HUES48 (cell line): Measurements from ENCODE around the gene CCDC122.

ENCODE experiments used
- H3K27ac ChIP-seq: one replicate; pipeline ENCODE4 v1.7.0; 2013; ENCODE audit warnings: low read depth, low read length, inconsistent platforms
- H3K27me3 ChIP-seq: 2 replicates; pipeline ENCODE4 v1.6.1; 2013; ENCODE audit warnings: mild to moderate bottlenecking, low read length; ENCODE audit not compliant: control insufficient read depth, insufficient read depth
- H3K36me3 ChIP-seq: 2 replicates; pipeline ENCODE4 v1.6.1; 2013; ENCODE audit warnings: low read length; ENCODE audit not compliant: control insufficient read depth, insufficient read depth
- H3K4me1 ChIP-seq: 2 replicates; pipeline ENCODE4 v1.6.1; 2013; ENCODE audit warnings: mild to moderate bottlenecking, low read length; ENCODE audit not compliant: control insufficient read depth, insufficient read depth
- H3K4me3 ChIP-seq: 2 replicates; pipeline ENCODE4 v1.5.1; 2013; ENCODE audit warnings: mild to moderate bottlenecking, low read depth, low read length
- H3K9ac ChIP-seq: 2 replicates; pipeline ENCODE4 v1.6.1; 2013; ENCODE audit warnings: mild to moderate bottlenecking, low read depth, low read length, moderate library complexity
- H3K9me3 ChIP-seq: 2 replicates; pipeline ENCODE4 v1.6.1; 2013; ENCODE audit warnings: low read length; ENCODE audit not compliant: control insufficient read depth, insufficient read depth

CCDC122 gene

DNA sequence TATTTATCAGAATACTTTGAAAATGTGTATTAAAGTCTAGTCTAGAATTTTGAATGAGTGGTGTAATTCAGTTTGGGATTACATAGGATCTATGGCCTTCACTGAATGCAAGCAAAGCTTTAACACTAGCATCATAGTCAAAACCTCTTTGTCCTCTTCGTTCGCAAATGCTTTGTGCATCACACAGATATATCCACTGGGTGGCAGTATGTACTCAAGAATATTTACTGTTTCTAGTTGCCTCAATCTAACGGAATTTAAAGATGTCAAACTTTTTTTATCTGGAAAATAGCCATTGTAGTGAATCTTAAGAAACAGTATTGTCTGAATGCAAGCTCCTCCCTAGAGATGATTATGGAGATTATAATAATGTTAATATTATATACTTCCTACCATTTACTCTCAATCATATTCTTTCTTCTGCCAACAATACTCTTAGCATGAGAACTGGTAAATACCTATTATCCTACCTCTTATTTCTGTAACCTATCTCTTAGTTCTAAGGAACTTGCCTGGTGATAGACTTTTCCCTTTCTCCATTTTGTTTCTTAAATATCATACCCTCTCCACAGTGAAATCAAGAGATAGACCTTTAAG is 26.0 kb upstream of the CCDC122 start:
- Histone ChIP-seq H3K9ac (no peak overlapping the region), H3K27me3 (no peaks in the 10 kb centered on the region), H3K4me1 (no peaks in the 10 kb centered on the region; the same call in 1 of the 2 replicates), H3K9me3 (no peaks in the 10 kb centered on the region), H3K36me3 (no peaks in the 10 kb centered on the region), H3K27ac (no peak overlapping the region), H3K4me3 (no peak overlapping the region)

DNA sequence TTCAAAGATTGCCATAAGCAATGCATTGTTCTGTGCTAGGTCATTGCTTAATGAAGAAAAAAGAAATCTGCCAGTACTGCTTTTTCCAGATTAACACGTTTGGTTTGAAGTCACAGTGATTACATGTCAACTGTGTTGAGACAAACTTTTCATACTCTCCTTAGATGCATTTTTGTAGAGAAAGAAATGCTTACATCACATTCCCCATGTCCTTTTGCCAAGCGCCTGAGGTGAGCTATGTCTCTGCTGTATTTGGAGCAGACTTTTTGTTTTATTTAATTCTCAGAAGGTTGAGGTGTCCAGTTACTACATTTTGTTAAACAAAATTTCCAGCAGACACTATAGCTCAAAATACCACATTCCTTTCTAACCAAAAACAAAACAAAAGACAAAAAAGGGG is 16.4 kb upstream of the CCDC122 start:
- H3K4me3 ChIP-seq: no peak overlapping the region
- H3K9me3 ChIP-seq: no peaks in the 10 kb centered on the region
- H3K4me1 ChIP-seq: no peaks in the 10 kb centered on the region
- H3K36me3 ChIP-seq: no peaks in the 10 kb centered on the region
- no peak overlapping the region for H3K9ac ChIP-seq
- H3K27me3 ChIP-seq: no peaks in the 10 kb centered on the region
- no peak overlapping the region for H3K27ac ChIP-seq

DNA sequence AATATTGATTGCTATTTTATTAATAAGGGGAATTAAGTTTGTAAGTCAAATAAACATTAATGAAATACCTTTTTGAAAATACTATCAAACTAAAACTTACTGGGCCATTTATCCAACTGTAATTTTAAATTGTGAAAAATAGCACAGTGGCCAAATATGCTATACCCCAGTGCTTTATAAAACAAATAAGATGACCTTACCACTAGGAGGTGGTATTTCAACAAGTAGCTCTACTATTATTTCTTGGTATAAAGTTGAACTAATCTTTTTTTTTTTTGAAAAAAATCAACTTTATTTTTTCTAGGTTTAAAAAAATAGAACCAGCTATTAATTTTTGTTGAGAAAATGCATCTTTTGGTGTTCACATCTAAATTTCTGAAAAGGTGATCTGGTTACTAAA is 14.9 kb upstream of the CCDC122 start:
- Histone ChIP-seq H3K27ac (no peak overlapping the region), H3K27me3 (no peaks in the 10 kb centered on the region), H3K9me3 (no peaks in the 10 kb centered on the region), H3K4me1 (no peaks in the 10 kb centered on the region), H3K36me3 (no peaks in the 10 kb centered on the region), H3K9ac (no peak overlapping the region), H3K4me3 (no peak overlapping the region)

DNA sequence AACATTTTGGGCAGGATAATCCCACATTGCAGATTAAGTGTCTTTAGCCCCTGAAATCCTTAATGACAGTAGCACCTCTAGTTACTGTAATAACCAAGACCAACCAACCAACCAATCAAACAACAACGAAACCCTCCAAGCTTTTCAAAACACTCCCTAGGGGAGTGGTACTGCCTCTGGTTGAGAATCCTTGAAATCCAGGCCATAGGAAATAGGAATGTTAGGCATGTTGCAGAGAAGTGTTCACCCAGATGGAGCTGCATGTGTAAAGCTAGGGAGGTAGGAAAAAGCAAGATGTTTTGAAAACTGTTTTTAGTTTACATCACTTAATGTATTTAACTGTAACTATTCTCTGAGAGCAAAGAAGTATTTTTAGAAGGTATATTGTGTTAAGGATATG is 4.7 kb upstream of the CCDC122 start:
- no peak overlapping the region for H3K27ac ChIP-seq
- peaks cover 14% of the 10 kb centered on the region for H3K27me3 ChIP-seq
- no peak overlapping the region for H3K4me3 ChIP-seq
- peaks cover 10% of the 10 kb centered on the region for H3K4me1 ChIP-seq
- H3K9me3 ChIP-seq: no peaks in the 10 kb centered on the region
- no peaks in the 10 kb centered on the region for H3K36me3 ChIP-seq
- no peak overlapping the region for H3K9ac ChIP-seq

DNA sequence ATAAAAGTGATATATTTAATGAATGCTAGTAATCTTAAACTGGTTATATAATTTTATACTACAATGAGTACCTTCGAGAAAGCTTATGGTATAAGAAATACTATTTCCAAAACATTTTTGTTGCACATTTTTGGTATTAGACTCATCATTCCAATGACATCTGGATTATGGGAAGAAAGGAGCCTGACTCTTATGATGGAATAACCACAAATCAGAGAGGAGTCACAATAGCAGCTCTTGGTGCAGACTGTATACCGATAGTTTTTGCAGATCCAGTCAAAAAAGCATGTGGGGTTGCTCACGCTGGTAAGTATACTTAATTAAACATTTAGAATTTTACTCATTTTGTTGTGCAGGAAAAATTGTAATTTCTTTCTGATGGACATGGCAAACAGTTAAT is 4.1 kb upstream of the CCDC122 start:
- Histone ChIP-seq H3K27me3 (peaks cover 15% of the 10 kb centered on the region), H3K36me3 (no peaks in the 10 kb centered on the region), H3K27ac (no peak overlapping the region), H3K9ac (no peak overlapping the region), H3K9me3 (no peaks in the 10 kb centered on the region), H3K4me3 (no peak overlapping the region), H3K4me1 (peaks cover 13% of the 10 kb centered on the region)

DNA sequence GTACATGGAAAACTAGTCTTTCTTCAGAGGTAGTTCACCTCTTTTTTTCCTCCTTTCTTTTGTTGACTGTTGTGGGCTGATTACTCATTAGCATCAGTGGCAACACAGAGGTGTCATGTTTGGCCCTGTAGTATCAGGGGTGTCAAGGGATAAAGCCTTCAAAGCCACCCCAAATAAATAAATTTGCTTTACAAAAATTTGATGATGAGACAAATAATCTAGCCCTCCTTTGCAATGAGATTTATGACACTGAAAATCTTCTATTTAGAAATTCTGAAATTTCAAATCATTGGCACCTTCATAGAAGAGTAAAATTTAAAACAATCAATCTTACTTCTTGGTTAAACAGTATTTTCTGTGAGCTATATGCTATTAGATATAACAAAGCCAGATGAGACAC is 2.0 kb upstream of the CCDC122 start:
- Histone ChIP-seq H3K27ac (no peak overlapping the region), H3K4me3 (no peak overlapping the region), H3K9me3 (no peaks in the 10 kb centered on the region), H3K27me3 (peaks cover 17% of the 10 kb centered on the region), H3K9ac (no peak overlapping the region), H3K36me3 (no peaks in the 10 kb centered on the region), H3K4me1 (peaks cover 29% of the 10 kb centered on the region)

DNA sequence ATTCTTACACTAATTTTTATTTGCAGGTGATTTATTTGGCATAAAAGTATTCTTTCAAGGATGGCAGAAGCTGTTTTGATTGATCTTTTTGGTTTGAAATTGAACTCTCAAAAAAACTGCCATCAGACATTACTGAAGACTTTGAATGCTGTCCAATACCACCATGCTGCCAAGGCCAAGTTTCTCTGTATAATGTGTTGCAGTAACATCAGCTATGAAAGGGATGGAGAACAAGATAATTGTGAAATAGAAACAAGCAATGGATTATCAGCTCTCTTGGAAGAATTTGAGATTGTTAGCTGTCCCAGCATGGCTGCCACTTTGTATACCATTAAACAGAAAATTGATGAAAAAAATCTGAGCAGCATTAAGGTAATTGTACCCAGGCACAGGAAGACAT is 1.4 kb upstream of the CCDC122 start:
- no peak overlapping the region for H3K27ac ChIP-seq
- peaks cover 17% of the 10 kb centered on the region for H3K27me3 ChIP-seq
- peaks cover 30% of the 10 kb centered on the region for H3K4me1 ChIP-seq
- H3K36me3 ChIP-seq: no peaks in the 10 kb centered on the region
- H3K9me3 ChIP-seq: no peaks in the 10 kb centered on the region
- no peak overlapping the region for H3K4me3 ChIP-seq
- H3K9ac ChIP-seq: no peak overlapping the region

DNA sequence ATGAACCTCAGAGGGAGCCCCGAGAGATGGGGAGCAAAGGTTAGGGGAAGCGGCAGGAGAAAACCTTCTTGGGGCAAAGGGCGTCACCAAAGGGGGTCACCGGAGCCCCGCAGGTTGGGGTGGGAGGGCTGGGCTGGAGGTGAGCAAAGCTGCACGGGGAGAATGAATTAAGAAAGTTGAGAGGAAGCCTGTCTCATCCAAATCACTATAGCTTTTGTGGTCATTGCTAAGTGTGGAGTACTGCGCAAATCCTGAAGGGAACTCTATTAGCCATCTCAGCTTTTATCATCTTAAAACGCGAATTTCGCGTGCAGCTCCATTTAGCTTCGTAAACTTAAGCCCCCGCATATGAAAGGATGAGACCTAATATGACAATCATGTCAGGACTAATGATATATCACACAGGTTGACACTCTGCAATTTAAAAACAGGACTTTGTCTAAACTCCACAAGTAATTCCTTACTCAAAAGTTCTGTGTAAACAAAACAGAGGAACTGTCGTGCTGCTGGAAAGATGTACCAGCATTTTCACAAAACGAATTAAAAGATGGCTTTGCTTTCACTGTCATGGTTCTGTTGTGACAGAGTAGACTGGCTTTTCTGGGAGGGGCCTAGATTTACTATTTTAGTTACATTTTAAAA is 795 bp upstream of the CCDC122 start:
- Histone ChIP-seq H3K27me3 (peaks cover 17% of the 10 kb centered on the region), H3K36me3 (no peaks in the 10 kb centered on the region), H3K4me1 (peaks cover 32% of the 10 kb centered on the region), H3K4me3 (peak overlapping the region; percentile 72), H3K9me3 (no peaks in the 10 kb centered on the region), H3K9ac (peak overlapping the region; percentile 34; the same call in 1 of the 2 replicates), H3K27ac (no peak overlapping the region)

DNA sequence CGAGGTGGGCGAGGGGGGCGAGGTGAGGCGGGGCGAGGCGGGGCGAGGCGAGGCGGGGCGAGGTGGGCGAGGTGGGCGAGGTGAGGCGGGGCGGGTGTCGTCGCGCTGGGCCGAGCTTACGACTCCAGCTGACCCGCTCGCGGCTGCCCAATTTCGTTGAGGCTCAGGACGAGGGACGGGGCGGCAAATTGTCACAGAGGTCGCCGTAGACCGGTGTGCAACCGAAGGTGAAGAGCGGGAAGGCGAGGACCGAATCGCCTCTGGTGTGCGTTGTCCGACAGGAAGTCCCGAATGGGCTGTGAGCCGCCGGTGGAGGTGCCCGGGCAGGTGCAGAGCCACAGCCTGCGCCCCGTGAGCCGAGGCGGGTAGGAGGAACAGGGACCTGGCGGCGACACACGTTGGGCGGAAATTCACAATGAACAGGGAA is 228 bp upstream of the CCDC122 start, which contains the start of gene LACC1:
Gene LACC1 (plus strand): TSS at position 150 of the 427 bp plus-strand sequence. CDS start 1,082 bp downstream, outside the sequence.
- Histone ChIP-seq H3K4me3 (peak within 1 kb of the TSS; percentile 72), H3K9ac (peak within 1 kb of the TSS; percentile 80), H3K4me1 (peaks cover 33% of the 10 kb centered on the region), H3K27me3 (peaks cover 17% of the 10 kb centered on the region), H3K9me3 (no peaks in the 10 kb centered on the region), H3K27ac (peak within 1 kb of the TSS; percentile 73), H3K36me3 (no peaks in the 10 kb centered on the region)

DNA sequence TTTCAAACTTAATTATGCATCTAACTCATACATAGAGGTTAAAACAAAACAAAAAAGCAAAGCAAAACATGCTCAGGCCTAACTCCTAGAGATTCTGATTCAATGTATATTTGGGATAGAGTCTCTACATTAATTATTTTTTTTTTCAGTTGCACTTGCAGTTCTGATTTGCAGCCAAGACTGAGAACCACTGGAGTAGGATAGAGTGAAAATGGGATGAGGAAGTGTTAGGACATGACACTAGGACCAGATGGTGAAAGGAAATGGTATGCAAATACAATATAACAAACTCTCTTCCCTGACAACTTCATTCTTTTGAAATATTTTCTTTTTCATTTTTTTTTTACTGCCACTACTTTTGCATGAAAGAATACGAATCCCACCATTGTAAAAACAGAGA is 1.8 kb downstream of the CCDC122 start:
- Histone ChIP-seq H3K27me3 (peaks cover 17% of the 10 kb centered on the region), H3K9me3 (no peaks in the 10 kb centered on the region), H3K9ac (no peak overlapping the region), H3K4me3 (0 out of 2 replicates have a peak overlapping the region, but pooled peaks have one; percentile 72), H3K4me1 (peaks cover 29% of the 10 kb centered on the region), H3K27ac (no peak overlapping the region), H3K36me3 (no peaks in the 10 kb centered on the region)

DNA sequence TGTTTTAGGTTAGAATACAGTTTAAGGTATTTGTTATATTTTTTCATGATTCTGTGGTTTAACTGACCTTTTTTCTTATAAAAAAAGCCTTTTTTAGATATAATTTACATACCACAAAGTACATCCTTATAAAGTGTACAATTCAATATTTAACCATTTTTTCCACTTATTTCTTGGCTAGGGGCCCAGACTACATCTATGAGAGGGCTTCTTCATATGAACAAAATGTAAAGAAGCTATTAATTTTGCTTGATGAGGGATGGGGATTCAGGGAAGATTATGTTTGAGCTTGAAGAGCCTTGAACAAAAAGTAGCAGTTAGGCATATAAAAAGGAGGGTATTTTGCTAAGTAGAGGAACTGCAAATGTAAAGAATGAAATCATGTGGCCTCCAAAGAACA is 2.2 kb downstream of the CCDC122 start:
- no peaks in the 10 kb centered on the region for H3K9me3 ChIP-seq
- H3K4me1 ChIP-seq: peaks cover 29% of the 10 kb centered on the region
- H3K36me3 ChIP-seq: no peaks in the 10 kb centered on the region
- H3K27me3 ChIP-seq: peaks cover 17% of the 10 kb centered on the region
- no peak overlapping the region for H3K9ac ChIP-seq
- no peak overlapping the region for H3K4me3 ChIP-seq
- no peak overlapping the region for H3K27ac ChIP-seq
